ENCODE measurements around the gene ZBTB40. TPM values are rescaled to one million over a fixed set of nuclear protein-coding genes. Genes with fewer than 3 reads are reported as not detected.

Gene ZBTB40
- total and polyA plus RNA-seq, 10 of the 15 experiments (the other 5 are each of a cell fraction or from before 2014, with no cell fraction given): 1.9 to 14.4 (median 9.0) TPM

DNA sequence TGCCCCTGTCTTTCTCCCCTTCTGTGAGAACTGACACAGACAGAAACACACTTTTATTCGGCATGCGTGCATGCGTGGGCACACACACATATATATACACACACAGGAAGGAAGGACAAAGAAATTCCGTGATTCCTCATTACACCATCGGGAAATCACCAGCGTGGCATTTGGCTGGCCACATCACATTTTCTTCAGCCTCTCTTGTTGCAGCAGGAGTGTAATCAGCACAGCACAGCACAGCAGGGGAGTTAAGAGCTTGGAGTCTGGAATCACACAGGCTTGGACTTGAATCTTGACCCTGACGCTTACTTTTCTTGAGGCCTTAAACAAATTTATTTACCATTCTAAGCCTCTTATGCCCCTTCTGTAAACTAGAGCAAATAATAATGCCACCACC is 66.3 kb downstream of the ZBTB40 start (continued):
- TF ChIP-seq, protein P1, sequence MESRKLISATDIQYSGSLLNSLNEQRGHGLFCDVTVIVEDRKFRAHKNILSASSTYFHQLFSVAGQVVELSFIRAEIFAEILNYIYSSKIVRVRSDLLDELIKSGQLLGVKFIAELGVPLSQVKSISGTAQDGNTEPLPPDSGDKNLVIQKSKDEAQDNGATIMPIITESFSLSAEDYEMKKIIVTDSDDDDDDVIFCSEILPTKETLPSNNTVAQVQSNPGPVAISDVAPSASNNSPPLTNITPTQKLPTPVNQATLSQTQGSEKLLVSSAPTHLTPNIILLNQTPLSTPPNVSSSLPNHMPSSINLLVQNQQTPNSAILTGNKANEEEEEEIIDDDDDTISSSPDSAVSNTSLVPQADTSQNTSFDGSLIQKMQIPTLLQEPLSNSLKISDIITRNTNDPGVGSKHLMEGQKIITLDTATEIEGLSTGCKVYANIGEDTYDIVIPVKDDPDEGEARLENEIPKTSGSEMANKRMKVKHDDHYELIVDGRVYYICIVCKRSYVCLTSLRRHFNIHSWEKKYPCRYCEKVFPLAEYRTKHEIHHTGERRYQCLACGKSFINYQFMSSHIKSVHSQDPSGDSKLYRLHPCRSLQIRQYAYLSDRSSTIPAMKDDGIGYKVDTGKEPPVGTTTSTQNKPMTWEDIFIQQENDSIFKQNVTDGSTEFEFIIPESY (IDR thresholded peaks at IDR 0.05): no peak
- TF ChIP-seq, protein P2, sequence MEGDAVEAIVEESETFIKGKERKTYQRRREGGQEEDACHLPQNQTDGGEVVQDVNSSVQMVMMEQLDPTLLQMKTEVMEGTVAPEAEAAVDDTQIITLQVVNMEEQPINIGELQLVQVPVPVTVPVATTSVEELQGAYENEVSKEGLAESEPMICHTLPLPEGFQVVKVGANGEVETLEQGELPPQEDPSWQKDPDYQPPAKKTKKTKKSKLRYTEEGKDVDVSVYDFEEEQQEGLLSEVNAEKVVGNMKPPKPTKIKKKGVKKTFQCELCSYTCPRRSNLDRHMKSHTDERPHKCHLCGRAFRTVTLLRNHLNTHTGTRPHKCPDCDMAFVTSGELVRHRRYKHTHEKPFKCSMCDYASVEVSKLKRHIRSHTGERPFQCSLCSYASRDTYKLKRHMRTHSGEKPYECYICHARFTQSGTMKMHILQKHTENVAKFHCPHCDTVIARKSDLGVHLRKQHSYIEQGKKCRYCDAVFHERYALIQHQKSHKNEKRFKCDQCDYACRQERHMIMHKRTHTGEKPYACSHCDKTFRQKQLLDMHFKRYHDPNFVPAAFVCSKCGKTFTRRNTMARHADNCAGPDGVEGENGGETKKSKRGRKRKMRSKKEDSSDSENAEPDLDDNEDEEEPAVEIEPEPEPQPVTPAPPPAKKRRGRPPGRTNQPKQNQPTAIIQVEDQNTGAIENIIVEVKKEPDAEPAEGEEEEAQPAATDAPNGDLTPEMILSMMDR (IDR thresholded peaks at IDR 0.05 in 2 of 3, conservative IDR thresholded peaks at IDR 0.05 in 1 of 3; ENCODE audit: control insufficient read depth in 2 of 3, extremely low read depth in 1 of 3, insufficient read depth in 1 of 3, low read depth in 3 of 3, low read length in 3 of 3): no peak
- TF ChIP-seq ZNF384 (IDR thresholded peaks at IDR 0.05; ENCODE audit: borderline replicate concordance, low read depth, low read length) (no peak), SUZ12 (IDR thresholded peaks at IDR 0.05; ENCODE audit: unreplicated experiment) (no peak), TARDBP (IDR thresholded peaks at IDR 0.05; ENCODE audit: borderline replicate concordance) (no peak), WRNIP1 (IDR thresholded peaks at IDR 0.05; ENCODE audit: borderline replicate concordance, low read depth, low read length) (no peak)

DNA sequence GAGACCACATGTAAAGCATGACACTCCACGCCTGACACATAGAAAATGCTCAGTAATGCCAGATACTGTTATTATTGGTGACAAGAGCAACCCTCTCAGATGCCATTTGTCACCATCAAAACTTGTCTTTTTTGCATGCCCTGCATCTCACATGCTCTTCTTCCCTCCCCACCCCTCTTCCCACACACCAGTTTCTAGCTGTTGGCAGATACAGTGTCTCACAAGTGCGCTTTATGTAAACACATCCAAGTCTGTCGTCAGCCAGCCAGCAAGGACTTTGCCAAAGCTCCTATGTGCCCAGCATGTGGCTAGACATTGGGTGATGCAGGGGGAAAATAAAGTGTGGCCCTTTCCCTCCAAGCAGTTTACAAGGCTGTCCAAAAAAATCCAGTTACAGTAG is 66.7 kb downstream of the ZBTB40 start:
- Histone ChIP-seq H4K20me1 (ENCODE audit: control insufficient read depth, insufficient read depth) (no peaks in the 10 kb centered on the region), H3K9me3 (replicated peaks; ENCODE audit: control insufficient read depth, insufficient read depth, low read length) (no peaks in the 10 kb centered on the region), H3K36me3 (ENCODE audit: control insufficient read depth in 2 of 2, insufficient read depth in 2 of 2, low read length in 1 of 2) (peaks cover 16 to 17% of the 10 kb centered on the region in 2 experiments; a peak in 3 of 4 replicates), H3K79me2 (ENCODE audit: control insufficient read depth, insufficient read depth, low read length) (no peaks in the 10 kb centered on the region), H3K27me3 (replicated peaks in 1 of 2; ENCODE audit: control insufficient read depth in 2 of 2, insufficient read depth in 2 of 2, low read length in 1 of 2) (no peaks in the 10 kb centered on the region), H3K4me2 (ENCODE audit: control insufficient read depth, insufficient read depth) (no peak overlapping the region), H3K4me1 (ENCODE audit: control insufficient read depth, insufficient read depth, low read length) (no peaks in the 10 kb centered on the region), H3K9ac (ENCODE audit: control insufficient read depth, insufficient read depth, low read length) (no peak overlapping the region), H3K4me3 (no peak overlapping the region), H3K27ac (ENCODE audit: control insufficient read depth, insufficient read depth) (no peak overlapping the region), H2AFZ (ENCODE audit: control insufficient read depth, low read depth, low read length) (no peak overlapping the region)
- intact Hi-C loops (cut with micrococcal nuclease; ENCODE audit: unreplicated experiment): no loop called here
- TF ChIP-seq CHD1 (IDR thresholded peaks at IDR 0.05; ENCODE audit: low read depth, low read length): no peak
- TF ChIP-seq SRF (IDR thresholded peaks at IDR 0.05; ENCODE audit: low read depth in 2 of 2, low read length in 2 of 2): no peak
- no peak for TF ChIP-seq ZSCAN29 (IDR thresholded peaks at IDR 0.05)
- no peak for TF ChIP-seq FOXM1 (IDR thresholded peaks at IDR 0.05; ENCODE audit: low read depth, low read length)
- no peak for TF ChIP-seq RFX5 (IDR thresholded peaks at IDR 0.05; ENCODE audit: low read depth, low read length)
- SMC1A ChIA-PET (ENCODE audit: uncharacterized antibody, unreplicated experiment): no interaction called here
- CTCF ChIA-PET: no interaction called here
- POLR2A ChIA-PET: no interaction called here
- FAIRE-seq (no peak), ATAC-seq (no peak), DNase-seq (ENCODE audit: low read depth, low spot score) (no peak)
- 98% methylated on average over 3 of the region's 3 CpGs for WGBS (ENCODE audit: insufficient coverage, insufficient replicate concordance, low lambda C conversion rate, missing lambda C conversion rate)
- RAD21 ChIA-PET (ENCODE audit: unreplicated experiment): no interaction called here
- BruUV-seq (replicated peaks): no TSS peak
- in situ Hi-C loops (cut with MboI): no loop called here

All from GM12878 (cell line).